HG03060 (cell line): ENCODE measurements around the gene ADGRB2.

ENCODE experiments used
- ATAC-seq: cut with Tn5 transposase; IDR thresholded peaks from one replicate; pipeline ENCODE4 v1.9.1; 2021; ENCODE audit warnings: low read depth, moderate number of reproducible peaks; ENCODE audit not compliant: unreplicated experiment

The ADGRB2 gene

GRCh38 chr1:31732751-31733289, 31.3 kb downstream of the ADGRB2 start:
- no peak for ATAC-seq

- no peak for ATAC-seq
These were observed 31.8 kb downstream of the ADGRB2 start for GRCh38 chr1:31732343-31732742.

- ATAC-seq: no peak
These were observed 33.0 kb downstream of the ADGRB2 start for GRCh38 chr1:31731049-31731565.

GRCh38 chr1:31730336-31731048, 33.6 kb downstream of the ADGRB2 start:
- ATAC-seq: no peak

GRCh38 chr1:31727849-31728248, 36.3 kb downstream of the ADGRB2 start:
- no peak for ATAC-seq

GRCh38 chr1:31727195-31727594, 36.9 kb downstream of the ADGRB2 start:
- ATAC-seq: no peak

- ATAC-seq: no peak
These were observed 37.4 kb downstream of the ADGRB2 start for GRCh38 chr1:31726715-31727114.

GRCh38 chr1:31725777-31726535, 38.2 kb downstream of the ADGRB2 start:
- ATAC-seq: no peak

GRCh38 chr1:31725134-31725533, 39.0 kb downstream of the ADGRB2 start:
- ATAC-seq: no peak

- no peak for ATAC-seq
These were observed 40.2 kb downstream of the ADGRB2 start for GRCh38 chr1:31723828-31724359.

GRCh38 chr1:31718327-31718897, 45.7 kb downstream of the ADGRB2 start:
- ATAC-seq: no peak

GRCh38 chr1:31717341-31717740, 46.8 kb downstream of the ADGRB2 start:
- ATAC-seq: no peak

- no peak for ATAC-seq
These were observed 48.3 kb downstream of the ADGRB2 start for GRCh38 chr1:31715873-31716220.

GRCh38 chr1:31715087-31715872, 48.9 kb downstream of the ADGRB2 start:
- ATAC-seq: no peak

- ATAC-seq: no peak
These were observed 49.6 kb downstream of the ADGRB2 start for GRCh38 chr1:31714442-31715086.

GRCh38 chr1:31712630-31713029, 51.5 kb downstream of the ADGRB2 start:
- ATAC-seq: no peak

GRCh38 chr1:31712068-31712467, 52.1 kb downstream of the ADGRB2 start:
- ATAC-seq: no peak

- ATAC-seq: no peak
These were observed 55.8 kb downstream of the ADGRB2 start for GRCh38 chr1:31708324-31708723.

- no peak for ATAC-seq
These were observed 56.4 kb downstream of the ADGRB2 start for GRCh38 chr1:31707711-31708110.
